DMS 273 (cell line): ENCODE data around the gene CIDEB.

Experiments used
- DNase-seq: peaks from one replicate; lab custom pipeline; 2025; ENCODE audit not compliant: unreplicated experiment; lab: John Stamatoyannopoulos, UW

CIDEB gene

DNA sequence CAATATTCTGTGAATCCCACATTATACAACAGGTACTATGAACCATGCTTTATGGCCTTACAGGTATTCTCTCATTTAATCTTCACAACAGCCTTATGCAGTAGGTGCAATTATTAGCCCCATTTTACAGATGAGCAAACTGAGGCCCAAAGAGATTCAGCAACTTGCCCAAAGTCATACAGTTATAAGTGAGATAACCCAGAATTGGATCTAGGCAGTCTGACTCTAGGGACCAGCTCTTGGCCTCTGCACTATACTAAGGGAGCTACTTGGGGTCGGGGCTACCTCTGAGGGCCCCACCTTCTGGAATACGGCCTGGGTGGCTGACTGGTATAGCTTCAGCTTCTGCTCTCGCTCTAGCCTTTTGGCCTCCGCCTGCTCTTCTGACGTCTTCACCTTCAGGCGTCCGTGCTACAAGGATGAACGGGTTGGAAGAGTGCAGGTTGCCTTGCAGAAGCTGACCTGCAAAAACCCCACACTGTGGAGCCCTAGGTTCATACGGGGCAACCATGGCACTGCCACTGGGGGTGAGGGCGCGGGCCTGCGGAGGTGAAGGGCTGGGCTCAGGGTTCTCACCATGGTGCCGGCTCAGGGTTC is 37.1 kb downstream of the CIDEB start:
- DNase-seq, result no peak

DNA sequence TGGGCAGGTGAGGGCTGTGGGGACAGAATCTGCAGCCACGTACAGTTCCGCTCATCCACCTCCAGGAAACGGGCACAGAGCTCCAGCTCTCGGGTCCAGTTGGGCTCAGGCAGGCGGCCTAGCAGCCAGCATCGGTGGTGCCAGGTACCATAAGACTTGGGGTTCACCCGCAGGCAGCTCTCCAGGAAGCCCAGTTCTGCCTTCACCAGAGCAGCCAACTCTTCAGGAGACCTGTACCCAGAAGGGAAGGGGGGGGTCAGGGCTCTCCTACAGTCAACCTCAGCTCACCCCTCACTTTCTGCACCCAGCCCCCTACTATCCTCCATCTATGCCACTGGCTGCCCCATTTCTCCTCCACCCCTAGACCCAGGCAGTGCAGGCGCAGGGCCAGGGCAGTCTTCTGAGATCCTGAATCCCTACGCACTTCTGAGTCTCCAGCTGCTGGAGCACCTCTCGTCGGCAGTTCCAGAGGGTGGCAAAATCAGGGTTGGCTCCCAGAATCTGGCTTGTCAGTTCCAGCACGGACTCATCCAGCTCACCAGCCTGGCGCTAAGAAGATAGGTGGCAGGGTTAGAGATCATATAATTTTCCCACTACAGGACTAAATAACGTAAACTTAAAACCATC is 37.8 kb downstream of the CIDEB start:
- DNase-seq, result no peak

DNA sequence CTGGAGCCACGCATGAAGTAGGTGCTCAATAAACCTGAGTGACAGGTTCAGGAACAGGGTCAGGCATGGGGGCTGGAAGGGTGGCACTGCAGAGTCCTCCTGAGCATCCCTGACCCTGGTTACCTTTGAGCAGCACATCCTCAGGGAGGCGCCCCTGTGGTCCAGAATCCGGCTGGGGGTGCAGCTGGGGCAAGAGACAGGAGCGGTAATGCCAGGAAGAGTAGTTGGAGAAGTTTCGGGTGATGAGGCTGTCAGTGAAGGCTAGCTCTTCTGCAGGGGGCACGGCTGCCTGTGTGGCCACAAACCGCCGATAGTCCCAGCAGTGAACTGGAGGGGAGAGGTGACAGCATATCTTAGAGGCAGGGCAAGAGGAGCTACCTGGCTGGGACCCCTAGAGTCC is 38.4 kb downstream of the CIDEB start:
- no peak for DNase-seq

DNA sequence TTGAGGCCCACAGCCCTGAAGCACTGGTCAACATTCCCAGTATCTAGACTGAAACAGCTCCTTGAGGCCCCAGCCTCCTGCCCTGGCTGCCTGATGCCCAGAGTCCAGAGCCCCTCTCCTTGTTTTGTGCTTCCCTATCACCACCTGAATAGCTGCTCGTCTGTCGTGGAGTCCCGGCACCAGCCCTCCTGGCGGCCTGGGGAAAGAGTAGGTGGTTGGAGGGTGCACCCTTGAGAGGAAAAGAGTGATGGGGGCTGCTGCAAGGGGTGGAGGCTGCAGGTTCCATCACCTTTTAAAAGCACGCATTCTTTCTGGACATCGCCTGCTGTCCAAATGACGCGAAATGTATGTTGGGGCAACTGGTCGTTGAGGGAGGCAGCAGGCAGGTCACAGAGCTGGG is 39.6 kb downstream of the CIDEB start:
- DNase-seq, result no peak

DNA sequence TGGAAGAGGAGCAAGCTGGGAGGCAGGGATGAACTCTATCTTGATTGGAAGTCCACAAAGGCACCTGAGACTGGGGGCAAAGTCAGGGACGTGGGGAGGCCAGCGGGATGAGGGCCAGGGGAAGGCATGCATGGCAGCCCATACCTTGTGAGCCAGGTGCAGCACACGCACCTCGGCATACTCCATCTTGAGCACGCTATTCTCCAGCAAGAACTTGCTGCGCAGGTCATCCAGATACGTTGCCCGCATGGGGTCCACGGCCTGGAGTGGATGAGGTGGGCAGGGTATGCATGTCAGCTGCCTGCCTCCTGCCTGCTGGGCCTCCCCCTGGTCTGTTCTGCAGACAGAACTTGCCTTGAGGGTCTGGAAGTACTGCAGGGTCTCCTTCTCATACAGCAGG is 40.3 kb downstream of the CIDEB start:
- no peak for DNase-seq

- no peak for DNase-seq
Observed at GRCh38 chr14:24266344-24267244, 41.2 kb downstream of the CIDEB start.

DNA sequence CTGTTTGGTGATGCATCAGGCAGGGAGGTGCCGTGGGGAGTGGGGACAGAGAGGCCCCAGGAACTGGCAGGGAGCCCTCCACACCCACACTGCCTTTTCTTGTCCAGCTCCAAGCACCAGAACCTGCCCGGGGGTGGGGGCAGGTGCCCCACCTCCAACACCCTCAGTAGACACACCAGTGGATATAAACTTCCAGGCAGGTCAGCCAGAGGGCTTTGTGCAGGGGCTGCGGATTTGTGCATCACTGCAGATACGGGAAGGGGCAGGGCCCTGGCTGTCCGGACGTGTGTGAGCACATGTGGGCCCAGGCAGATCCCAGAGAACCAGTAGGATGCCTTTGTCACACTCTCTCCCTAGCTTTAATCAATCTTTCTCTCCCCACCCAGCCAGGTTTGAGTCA is 43.5 kb downstream of the CIDEB start:
- no peak for DNase-seq

DNA sequence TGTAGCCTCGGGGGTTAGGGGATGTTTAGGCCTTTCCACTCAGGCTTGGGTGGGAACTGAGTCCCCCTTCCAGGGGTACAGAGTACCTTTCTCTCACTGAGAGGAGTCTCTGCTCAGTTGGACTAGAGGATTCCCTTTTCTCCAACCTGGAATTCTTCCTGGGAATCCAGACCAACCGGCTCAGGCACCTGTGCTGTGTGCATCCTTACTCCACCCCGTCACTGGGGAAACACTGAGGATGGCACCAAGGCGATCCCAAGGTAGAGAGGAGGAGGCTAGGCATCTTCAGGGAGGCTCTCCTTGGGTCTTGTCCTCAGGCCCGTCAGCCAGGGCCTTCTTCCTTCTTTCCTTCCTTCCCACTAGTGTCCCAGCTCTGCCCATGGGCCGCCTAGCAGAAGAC is 43.9 kb downstream of the CIDEB start:
- DNase-seq, result no peak

GRCh38 chr14:24262821-24263733 is 44.7 kb downstream of the CIDEB start, which contains the start of gene TGM1:
TGM1 (minus strand) TSS chr14:24263177; CDS start chr14:24262352, 825 bp downstream.
- DNase-seq, result no peak

- no peak for DNase-seq
Observed at GRCh38 chr14:24261969-24262327, 45.8 kb downstream of the CIDEB start.

DNA sequence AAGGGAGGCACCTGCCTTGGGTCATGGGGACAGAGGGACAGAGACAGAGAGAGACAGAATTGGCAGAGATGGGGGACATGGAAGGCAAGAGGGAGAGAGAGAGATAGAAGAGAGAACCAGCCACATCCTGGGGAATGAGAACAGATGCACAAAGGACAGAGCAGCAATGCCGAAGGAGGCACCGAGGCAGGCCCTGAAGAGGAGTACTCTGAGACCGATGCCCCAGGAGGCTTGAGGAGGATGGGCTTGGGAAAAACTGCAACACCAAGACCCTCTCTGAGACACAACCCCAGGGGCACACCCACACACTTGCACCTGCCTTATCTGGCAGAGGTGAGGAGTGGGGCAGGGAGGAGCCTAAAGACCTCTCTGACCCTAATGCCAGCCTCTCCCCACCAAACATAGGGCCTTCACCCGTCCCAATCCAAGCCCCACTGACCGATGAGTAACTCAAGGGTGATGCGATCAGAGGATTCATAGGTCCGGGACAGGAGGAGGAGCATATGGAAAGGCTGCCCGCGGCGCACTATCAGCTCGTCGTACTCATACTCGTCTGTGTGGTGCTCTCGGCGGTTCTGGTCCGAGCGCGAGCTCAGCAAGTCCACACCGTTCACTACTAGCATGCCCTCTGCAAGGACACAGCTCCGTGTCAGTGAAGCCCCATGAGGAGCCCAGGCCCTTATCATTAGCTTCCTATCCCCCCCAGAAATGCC is 46.4 kb downstream of the CIDEB start:
- no peak for DNase-seq

DNA sequence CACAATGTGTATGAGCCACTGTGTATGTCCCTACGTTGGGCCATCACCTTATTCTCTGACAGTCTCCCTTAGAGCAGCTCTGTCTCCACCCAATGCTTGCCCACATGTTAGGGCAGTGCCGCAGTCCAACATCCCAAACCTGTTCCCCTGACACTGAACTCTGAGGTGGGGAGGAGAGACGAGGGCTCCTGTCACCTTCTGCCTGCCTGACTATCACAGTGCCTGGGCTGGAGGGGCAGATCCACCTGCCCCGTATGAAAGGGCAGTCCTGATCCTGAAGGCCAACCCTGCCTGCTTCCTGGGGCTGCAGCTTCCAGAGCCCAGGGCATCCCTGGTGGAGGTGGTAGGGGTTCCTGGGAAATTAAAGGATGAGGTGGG is 47.0 kb downstream of the CIDEB start:
- DNase-seq, result no peak

DNA sequence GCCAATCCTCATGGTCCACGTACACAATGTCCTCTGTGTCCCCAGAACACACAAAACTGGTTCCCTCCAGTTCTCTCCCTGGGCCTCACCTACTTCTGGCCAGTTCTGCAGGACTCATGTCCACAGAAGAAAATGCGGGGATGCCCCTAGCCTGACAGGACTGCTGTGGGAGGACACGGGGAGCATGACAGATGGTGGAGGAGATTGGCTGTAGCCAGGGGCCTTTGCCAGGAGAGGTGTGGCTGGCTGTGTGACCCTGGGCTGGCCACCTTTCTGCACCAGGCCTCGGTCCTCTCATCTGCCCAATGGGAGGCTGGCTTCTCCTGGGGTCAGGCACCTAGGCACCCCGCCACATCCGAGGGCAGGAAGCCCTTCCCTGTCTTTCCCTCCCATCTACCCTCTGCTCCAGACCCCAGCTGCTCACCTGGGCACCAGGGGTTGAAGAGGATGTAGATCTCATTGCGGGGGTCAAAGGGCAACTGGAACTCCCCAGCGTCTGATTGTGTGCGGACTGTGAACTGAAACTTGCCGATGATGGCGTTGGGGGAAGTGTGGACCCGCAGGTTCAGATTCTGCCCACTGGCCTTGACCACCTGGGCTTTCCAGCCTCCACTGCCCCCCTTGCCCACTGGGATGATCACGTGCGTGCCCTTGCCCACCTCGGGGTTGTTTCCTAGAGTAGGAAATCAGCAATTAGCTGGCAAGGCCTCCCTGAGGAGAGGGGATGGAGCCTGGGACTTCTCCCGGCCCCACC is 47.6 kb downstream of the CIDEB start:
- no peak for DNase-seq

GRCh38 chr14:24259282-24260025 is 48.3 kb downstream of the CIDEB start:
- DNase-seq, result no peak

DNA sequence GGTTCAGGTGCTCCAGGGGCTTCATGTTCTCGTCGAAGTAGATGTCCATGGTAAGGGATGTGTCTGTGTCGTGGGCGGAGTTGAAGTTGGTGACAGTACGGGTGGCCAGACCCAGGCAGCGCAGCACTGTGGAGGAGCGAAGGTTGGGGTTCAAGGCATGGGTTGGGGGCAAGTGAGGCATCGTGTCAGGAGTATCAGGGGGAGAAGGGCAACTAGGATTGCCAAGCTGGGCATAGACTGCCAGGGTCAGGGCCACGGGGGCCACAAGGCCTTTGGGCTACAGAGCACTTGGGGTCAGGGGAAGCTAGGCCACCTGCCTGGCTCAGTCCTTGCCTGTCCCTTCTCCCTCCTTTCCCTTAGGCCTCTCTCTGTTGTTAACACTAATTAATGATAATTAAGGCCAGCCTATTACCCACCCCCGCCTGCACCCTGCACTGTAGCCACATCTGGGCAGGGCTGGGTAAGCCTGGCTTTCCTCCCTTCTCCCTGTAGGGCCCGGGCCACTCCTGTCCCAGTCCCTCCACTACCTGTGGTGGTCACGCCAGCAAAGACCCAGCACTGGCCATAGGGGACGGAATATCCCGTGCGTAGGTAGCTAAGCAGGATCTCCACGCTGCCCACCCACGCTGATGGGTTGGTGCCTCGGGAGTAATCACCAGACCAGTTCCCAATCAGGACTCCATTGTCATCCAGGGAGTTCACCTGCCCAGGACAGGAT is 49.1 kb downstream of the CIDEB start:
- DNase-seq, result no peak

DNA sequence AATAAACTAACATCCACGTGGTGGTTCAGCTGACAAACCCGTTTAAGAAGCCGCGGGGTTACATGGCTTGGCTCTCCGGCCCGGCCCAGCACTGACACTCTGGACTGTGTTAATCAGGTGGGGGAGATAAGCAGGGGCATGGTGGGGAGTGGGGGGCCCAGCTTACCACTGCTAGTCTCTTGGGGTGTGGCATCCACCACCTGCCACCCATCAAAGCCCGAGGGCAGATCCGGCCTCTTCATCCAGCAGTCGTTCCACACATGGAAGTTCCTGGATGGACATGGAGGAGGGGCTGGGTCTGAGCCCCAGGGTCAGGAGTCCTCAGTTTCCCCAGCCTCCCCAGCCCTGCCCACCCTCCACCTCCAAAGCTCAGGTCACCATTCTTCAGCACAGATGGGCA is 49.7 kb downstream of the CIDEB start:
- DNase-seq, result no peak

DNA sequence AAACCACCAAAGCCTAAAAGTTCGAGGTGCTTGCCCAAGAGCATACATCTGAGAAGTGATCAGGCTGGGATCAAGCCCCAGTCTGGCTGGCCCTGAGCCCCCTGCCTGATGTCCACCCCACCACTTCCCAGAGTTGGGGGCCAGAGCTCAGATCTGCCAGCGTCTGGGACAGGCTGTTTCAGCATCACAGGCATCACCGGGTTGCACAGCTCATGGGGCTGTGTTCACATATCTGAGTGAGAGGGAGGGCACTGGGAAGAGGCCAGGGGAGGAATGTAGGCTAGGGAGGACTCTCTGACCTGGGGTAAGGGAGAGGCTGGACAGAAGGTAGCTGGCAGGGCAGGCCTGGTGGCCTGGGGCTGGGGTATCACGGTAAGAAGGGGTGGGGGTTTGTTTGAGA is 50.8 kb downstream of the CIDEB start:
- DNase-seq, result no peak

DNA sequence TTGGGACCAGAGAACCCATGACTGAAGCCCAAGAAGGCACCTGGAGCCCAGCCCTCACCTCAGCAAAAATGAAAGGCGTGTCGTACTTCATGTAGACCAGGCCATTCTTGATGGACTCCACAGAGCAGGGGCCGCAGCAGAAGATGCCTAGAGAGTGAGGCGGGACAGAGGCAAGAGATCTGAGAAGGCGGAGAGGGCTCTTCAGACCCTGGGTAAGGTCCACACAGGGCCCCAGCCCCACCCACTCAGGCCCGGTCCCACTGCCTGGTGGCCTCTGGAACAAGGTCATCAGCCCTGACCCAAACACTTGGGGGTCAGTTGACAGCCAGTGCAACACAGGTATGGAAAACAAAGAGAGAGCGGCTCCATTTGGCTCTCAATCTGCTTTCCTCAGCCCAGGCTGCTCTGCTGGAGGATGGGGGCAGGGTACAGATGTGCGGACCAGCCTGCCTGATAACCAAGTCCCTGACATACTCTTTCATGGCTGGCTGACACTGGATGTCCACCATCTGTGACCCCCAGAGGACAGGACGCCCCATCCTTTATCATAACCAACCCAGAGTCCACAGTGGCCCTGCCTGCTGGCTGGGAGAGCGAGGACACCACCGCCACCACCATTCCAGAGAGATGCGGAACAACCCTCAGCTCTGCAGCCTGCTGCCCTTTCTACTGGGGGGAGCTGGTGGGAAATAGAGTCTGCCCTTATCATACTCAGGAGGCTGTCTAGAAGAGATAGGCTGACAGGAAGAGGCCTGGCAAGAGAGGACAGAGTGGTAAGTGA is 51.7 kb downstream of the CIDEB start:
- DNase-seq, result no peak
